HepG2 (cell line): Measurements from ENCODE around the gene PPFIA3. TPM values are rescaled to one million over a fixed set of nuclear protein-coding genes. Genes with fewer than 3 reads are reported as not detected.

Experiments used
- ARHGAP35 ChIP-seq: sonication (generic); formaldehyde crosslinking; IDR thresholded peaks from 2 replicates; pipeline ENCODE4 v1.9.0; 2022; ENCODE audit warnings: mild to moderate bottlenecking, inconsistent platforms, moderate library complexity, missing genetic modification reagents, borderline replicate concordance
- EZH2 ChIP-seq: conservative IDR thresholded peaks from 2 replicates; pipeline ENCODE4 v1.6.1; 2012; ENCODE audit warnings: mild to moderate bottlenecking, low read depth, low read length, moderate library complexity
- GABPA ChIP-seq, 2 experiments: IDR thresholded peaks; 2 replicates each; pipeline ENCODE4 v1.6.1; 2011 to 2016; ENCODE audit warnings: low read depth in 2 of 2, low read length in 1 of 2, missing biosample characterization in 1 of 2, missing genetic modification characterization in 1 of 2
- GFI1 ChIP-seq: sonication (generic); formaldehyde crosslinking; IDR thresholded peaks from 2 replicates; pipeline ENCODE4 v1.5.0; 2020; ENCODE audit warnings: missing genetic modification reagents, mild to moderate bottlenecking, borderline replicate concordance
- HES4 ChIP-seq: sonication (generic); formaldehyde crosslinking; IDR thresholded peaks from 2 replicates; pipeline ENCODE4 v1.9.0; 2021; ENCODE audit warnings: mild to moderate bottlenecking, missing genetic modification reagents, borderline replicate concordance
- HHEX ChIP-seq: IDR thresholded peaks from 2 replicates; pipeline ENCODE4 v1.6.1; 2016; ENCODE audit warnings: control low read depth
- HMGXB3 ChIP-seq: sonication (generic); formaldehyde crosslinking; IDR thresholded peaks from 2 replicates; pipeline ENCODE4 v1.4.0; 2020; ENCODE audit warnings: missing genetic modification reagents, borderline replicate concordance
- MAFF ChIP-seq: IDR thresholded peaks from 2 replicates; pipeline ENCODE4 v1.6.1; 2011; ENCODE audit warnings: low read depth, low read length, improper control_type of control experiment
- NFIB ChIP-seq: sonication (generic); formaldehyde crosslinking; IDR thresholded peaks from 2 replicates; pipeline ENCODE4 v1.9.0; 2021; ENCODE audit warnings: missing genetic modification reagents, mild to moderate bottlenecking, borderline replicate concordance
- NFKBIZ ChIP-seq: IDR thresholded peaks from 2 replicates; pipeline ENCODE4 v1.6.1; 2018; ENCODE audit warnings: missing genetic modification reagents, missing compliant biosample characterization
- RARG ChIP-seq: sonication (generic); formaldehyde crosslinking; IDR thresholded peaks from 2 replicates; pipeline ENCODE4 v1.4.0; 2020; ENCODE audit warnings: low read depth, mild to moderate bottlenecking, missing genetic modification reagents
- RFX1 ChIP-seq: fragments of 450-650 bp; IDR thresholded peaks from 2 replicates; pipeline ENCODE4 v1.6.1; 2017
- SIN3B ChIP-seq: fragments of 150-350 bp; IDR thresholded peaks from 2 replicates; pipeline ENCODE4 v1.6.1; 2014; ENCODE audit warnings: low read length
- TBL1XR1 ChIP-seq: fragments of 150-350 bp; IDR thresholded peaks from 2 replicates; pipeline ENCODE4 v1.6.1; 2014; ENCODE audit warnings: borderline replicate concordance, low read length; ENCODE audit not compliant: partially characterized antibody
- TEAD2 ChIP-seq: sonication (generic); formaldehyde crosslinking; IDR thresholded peaks from 2 replicates; pipeline ENCODE4 v1.9.0; 2021; ENCODE audit warnings: missing genetic modification reagents
- THYN1 ChIP-seq: sonication (generic); formaldehyde crosslinking; IDR thresholded peaks from 2 replicates; pipeline ENCODE4 v1.8.1; 2023; ENCODE audit warnings: low read depth, mild to moderate bottlenecking, moderate library complexity, missing genetic modification reagents, borderline replicate concordance
- YEATS4 ChIP-seq: sonication (generic); formaldehyde crosslinking; IDR thresholded peaks from 2 replicates; pipeline ENCODE4 v1.4.0; 2020; ENCODE audit warnings: missing genetic modification reagents, borderline replicate concordance
- ZBTB33 ChIP-seq: sonication (generic); formaldehyde crosslinking; IDR thresholded peaks from 2 replicates; pipeline ENCODE4 v1.4.0; 2020; ENCODE audit warnings: missing genetic modification reagents
- ZNF230 ChIP-seq: sonication (generic); formaldehyde crosslinking; IDR thresholded peaks from 2 replicates; pipeline ENCODE4 v1.4.0; 2020; ENCODE audit warnings: mild to moderate bottlenecking, missing genetic modification reagents
- ZNF34 ChIP-seq: sonication (generic); formaldehyde crosslinking; IDR thresholded peaks from 2 replicates; pipeline ENCODE4 v1.4.0; 2020; ENCODE audit warnings: mild to moderate bottlenecking, missing genetic modification reagents, borderline replicate concordance
- ZNF354B ChIP-seq: sonication (generic); formaldehyde crosslinking; IDR thresholded peaks from 2 replicates; pipeline ENCODE4 v1.8.0; 2022; ENCODE audit warnings: mild to moderate bottlenecking, missing genetic modification reagents
- ZNF644 ChIP-seq: IDR thresholded peaks from 2 replicates; pipeline ENCODE4 v1.6.1; 2016; ENCODE audit warnings: low read depth
- ZNF766 ChIP-seq: sonication (generic); formaldehyde crosslinking; IDR thresholded peaks from 2 replicates; pipeline ENCODE4 v1.5.0; 2020; ENCODE audit warnings: missing genetic modification reagents, borderline replicate concordance
- polyA plus RNA-seq, 8 experiments: library from polyadenylated mRNA; depleted of rRNA in 3 of 8; stranded (reverse) in 7 of 8; unstranded in 1 of 8; fragments of >200 nt; fragmentation: Illumina TruSeq in 4 of 8; extraction: Trizol in 4 of 8; gene quantifications; 2 replicates each; pipeline versions ENCODE4 v1.2.1 to v1.2.3, GENCODE V29; 2011 to 2016; ENCODE audit warnings: low read depth in 4 of 8, missing spikeins in 1 of 8, mixed read lengths in 1 of 8; ENCODE audit not compliant: insufficient read depth in 1 of 8
- total RNA-seq, 5 experiments: library from RNA; depleted of rRNA; stranded (reverse); fragments of >200 nt; fragmentation: Illumina TruSeq; extraction: Trizol; gene quantifications; 2 replicates each; pipeline ENCODE4 v1.2.3, GENCODE V29; 2016; ENCODE audit warnings: low read depth in 1 of 5
- TF ChIP-seq, protein P1 (sequence below): sonication (generic); formaldehyde crosslinking; IDR thresholded peaks from 2 replicates; pipeline ENCODE4 v1.8.0; 2022; ENCODE audit warnings: missing genetic modification reagents, low read depth, mild to moderate bottlenecking, borderline replicate concordance

Gene PPFIA3
- total and polyA plus RNA-seq, 2 of the 13 experiments (the other 11 are each of a cell fraction or from before 2014, with no cell fraction given): 6.7 to 8.6 TPM

- TF ChIP-seq GFI1 (peak; percentile 75; the same call in 1 of the 2 replicates), TBL1XR1 (no peak), ZNF230 (CRISPR knock-in tag) (peak; percentile 93), SIN3B (no peak), ARHGAP35 (CRISPR knock-in tag) (peak; percentile 93), ZNF644 (no peak), TEAD2 (CRISPR knock-in tag) (peak; percentile 33; the same call in 1 of the 2 replicates), ZNF766 (CRISPR knock-in tag) (peak; percentile 67; the same call in 1 of the 2 replicates), ZNF354B (CRISPR knock-in tag) (peak; percentile 65; the same call in 1 of the 2 replicates), GABPA (IDR thresholded peaks at IDR 0.05; ENCODE audit: low read depth, low read length) (no peak), GABPA (CRISPR knock-in tag; IDR thresholded peaks at IDR 0.05; ENCODE audit: low read depth) (peak; percentile 44), HMGXB3 (CRISPR knock-in tag) (peak; percentile 74), NFKBIZ (CRISPR knock-in tag) (peak; percentile 7; the same call in 1 of the 2 replicates), EZH2 (no peak), HES4 (CRISPR knock-in tag) (peak; percentile 96), HHEX (CRISPR knock-in tag) (no peak), YEATS4 (CRISPR knock-in tag) (peak; percentile 98), ZNF34 (CRISPR knock-in tag) (no peak), THYN1 (no peak), MAFF (no peak), RARG (0 out of 2 replicates have a peak, but pooled peaks have one; percentile 62), NFIB (CRISPR knock-in tag) (no peak), RFX1 (no peak), ZBTB33 (CRISPR knock-in tag) (no peak)
- TF ChIP-seq, protein P1, sequence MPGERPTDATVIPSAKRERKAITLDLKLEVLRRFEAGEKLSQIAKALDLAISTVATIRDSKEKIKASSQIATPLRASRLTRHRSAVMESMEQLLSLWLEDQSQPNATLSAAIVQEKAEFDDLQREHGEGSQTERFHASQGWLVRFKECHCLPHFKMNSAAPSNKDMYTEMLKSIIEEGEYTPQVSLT: no peak
These were observed 34.1 kb upstream of the PPFIA3 start, which contains the start of gene SNRNP70 (continued) for GRCh38 chr19:49085020-49085867.
